Stimulated activated naive CD8-positive, alpha-beta T cell treated with anti-CD3 and anti-CD28 coated beads, Interleukin-15, Interleukin-2, amounts not matched to agents 100 ng/mL and 50 ng/mL, for 24 hours (primary cell): ENCODE measurements around the gene NEBL.
"Not testable (repeated sequence)": the region's sequence is repeated elsewhere in the genome, so short reads cannot be mapped to it uniquely, and the experiment has no call there.

Source experiments
- H3K27ac Mint-ChIP-seq: one replicate; pipeline ENCODE4 v1.8.0; 2021; ENCODE audit warnings: mild to moderate bottlenecking, mixed read lengths
- H3K27me3 Mint-ChIP-seq: one replicate; pipeline ENCODE4 v1.8.0; 2021; ENCODE audit warnings: mixed read lengths
- H3K36me3 Mint-ChIP-seq: one replicate; pipeline ENCODE4 v1.8.0; 2021; ENCODE audit warnings: low read depth, mixed read lengths
- H3K4me1 Mint-ChIP-seq: one replicate; pipeline ENCODE4 v1.8.0; 2021; ENCODE audit warnings: low read depth, mixed read lengths
- H3K4me3 Mint-ChIP-seq: one replicate; pipeline ENCODE4 v1.8.0; 2021; ENCODE audit warnings: mild to moderate bottlenecking, mixed read lengths
- H3K9me3 Mint-ChIP-seq: one replicate; pipeline ENCODE4 v1.8.0; 2021; ENCODE audit warnings: mixed read lengths

Gene NEBL

GRCh38 chr10:20897146-20897825, at the start of gene NEBL:
NEBL (minus strand) TSS chr10:20897311; CDS start chr10:20897205, 106 bp downstream.
- Mint-ChIP-seq H3K9me3 (no peaks in the 10 kb centered on the region), H3K27me3 (no peaks in the 10 kb centered on the region), H3K4me1 (no peaks in the 10 kb centered on the region), H3K4me3 (no peak within 1 kb of the TSS), H3K36me3 (no peaks in the 10 kb centered on the region), H3K27ac (no peak within 1 kb of the TSS)

GRCh38 chr10:20945546-20946332, 48.6 kb upstream of the NEBL start:
- H3K36me3 Mint-ChIP-seq: no peaks in the 10 kb centered on the region
- no peak overlapping the region for H3K27ac Mint-ChIP-seq
- H3K9me3 Mint-ChIP-seq: no peaks in the 10 kb centered on the region
- no peak overlapping the region for H3K4me3 Mint-ChIP-seq
- no peaks in the 10 kb centered on the region for H3K4me1 Mint-ChIP-seq
- H3K27me3 Mint-ChIP-seq: no peaks in the 10 kb centered on the region

- no peaks in the 10 kb centered on the region for H3K27me3 Mint-ChIP-seq
- H3K4me3 Mint-ChIP-seq: no peak overlapping the region
- no peaks in the 10 kb centered on the region for H3K4me1 Mint-ChIP-seq
- H3K27ac Mint-ChIP-seq: no peak overlapping the region
- no peaks in the 10 kb centered on the region for H3K9me3 Mint-ChIP-seq
- no peaks in the 10 kb centered on the region for H3K36me3 Mint-ChIP-seq
Observed at GRCh38 chr10:20944789-20945502, 47.8 kb upstream of the NEBL start.

GRCh38 chr10:20939414-20939813, 42.3 kb upstream of the NEBL start:
- not testable (repeated sequence) for H3K36me3 Mint-ChIP-seq, H3K27me3 Mint-ChIP-seq, H3K27ac Mint-ChIP-seq, H3K9me3 Mint-ChIP-seq, H3K4me3 Mint-ChIP-seq, H3K4me1 Mint-ChIP-seq

GRCh38 chr10:20936396-20936795, 39.3 kb upstream of the NEBL start:
- Mint-ChIP-seq H3K36me3 (no peaks in the 10 kb centered on the region), H3K4me3 (no peak overlapping the region), H3K27me3 (no peaks in the 10 kb centered on the region), H3K4me1 (no peaks in the 10 kb centered on the region), H3K9me3 (peaks cover 8% of the 10 kb centered on the region), H3K27ac (no peak overlapping the region)

- Mint-ChIP-seq H3K4me1 (no peaks in the 10 kb centered on the region), H3K27me3 (no peaks in the 10 kb centered on the region), H3K9me3 (peaks cover 8% of the 10 kb centered on the region), H3K4me3 (no peak overlapping the region), H3K36me3 (no peaks in the 10 kb centered on the region), H3K27ac (no peak overlapping the region)
Observed at GRCh38 chr10:20935931-20936330, 38.8 kb upstream of the NEBL start.

GRCh38 chr10:20935301-20935700, 38.2 kb upstream of the NEBL start:
- H3K4me1 Mint-ChIP-seq: no peaks in the 10 kb centered on the region
- H3K4me3 Mint-ChIP-seq: no peak overlapping the region
- no peaks in the 10 kb centered on the region for H3K27me3 Mint-ChIP-seq
- no peaks in the 10 kb centered on the region for H3K36me3 Mint-ChIP-seq
- peaks cover 10% of the 10 kb centered on the region for H3K9me3 Mint-ChIP-seq
- H3K27ac Mint-ChIP-seq: no peak overlapping the region

- H3K4me3 Mint-ChIP-seq: no peak overlapping the region
- H3K27ac Mint-ChIP-seq: no peak overlapping the region
- peaks cover 14% of the 10 kb centered on the region for H3K9me3 Mint-ChIP-seq
- H3K27me3 Mint-ChIP-seq: no peaks in the 10 kb centered on the region
- no peaks in the 10 kb centered on the region for H3K4me1 Mint-ChIP-seq
- H3K36me3 Mint-ChIP-seq: no peaks in the 10 kb centered on the region
Observed at GRCh38 chr10:20933705-20934104, 36.6 kb upstream of the NEBL start.

GRCh38 chr10:20932606-20933126, 35.6 kb upstream of the NEBL start:
- H3K4me3 Mint-ChIP-seq: no peak overlapping the region
- no peaks in the 10 kb centered on the region for H3K36me3 Mint-ChIP-seq
- no peak overlapping the region for H3K27ac Mint-ChIP-seq
- H3K27me3 Mint-ChIP-seq: no peaks in the 10 kb centered on the region
- no peaks in the 10 kb centered on the region for H3K4me1 Mint-ChIP-seq
- H3K9me3 Mint-ChIP-seq: peaks cover 14% of the 10 kb centered on the region

GRCh38 chr10:20931156-20931795, 34.2 kb upstream of the NEBL start:
- H3K4me3 Mint-ChIP-seq: no peak overlapping the region
- H3K9me3 Mint-ChIP-seq: peaks cover 16% of the 10 kb centered on the region
- no peaks in the 10 kb centered on the region for H3K36me3 Mint-ChIP-seq
- H3K4me1 Mint-ChIP-seq: no peaks in the 10 kb centered on the region
- no peaks in the 10 kb centered on the region for H3K27me3 Mint-ChIP-seq
- no peak overlapping the region for H3K27ac Mint-ChIP-seq

GRCh38 chr10:20927456-20927855, 30.3 kb upstream of the NEBL start:
- Mint-ChIP-seq H3K27ac (no peak overlapping the region), H3K36me3 (no peaks in the 10 kb centered on the region), H3K9me3 (peaks cover 11% of the 10 kb centered on the region), H3K4me3 (no peak overlapping the region), H3K4me1 (no peaks in the 10 kb centered on the region), H3K27me3 (no peaks in the 10 kb centered on the region)

- H3K4me1 Mint-ChIP-seq: no peaks in the 10 kb centered on the region
- no peak overlapping the region for H3K4me3 Mint-ChIP-seq
- peaks cover 5% of the 10 kb centered on the region for H3K9me3 Mint-ChIP-seq
- no peaks in the 10 kb centered on the region for H3K27me3 Mint-ChIP-seq
- no peak overlapping the region for H3K27ac Mint-ChIP-seq
- H3K36me3 Mint-ChIP-seq: no peaks in the 10 kb centered on the region
Observed at GRCh38 chr10:20922451-20922850, 25.3 kb upstream of the NEBL start.

GRCh38 chr10:20922033-20922432, 24.9 kb upstream of the NEBL start:
- Mint-ChIP-seq H3K36me3 (no peaks in the 10 kb centered on the region), H3K4me1 (no peaks in the 10 kb centered on the region), H3K9me3 (peaks cover 5% of the 10 kb centered on the region), H3K4me3 (no peak overlapping the region), H3K27me3 (no peaks in the 10 kb centered on the region), H3K27ac (no peak overlapping the region)

GRCh38 chr10:20920061-20920460, 22.9 kb upstream of the NEBL start:
- no peaks in the 10 kb centered on the region for H3K4me1 Mint-ChIP-seq
- no peak overlapping the region for H3K4me3 Mint-ChIP-seq
- no peaks in the 10 kb centered on the region for H3K9me3 Mint-ChIP-seq
- H3K27me3 Mint-ChIP-seq: no peaks in the 10 kb centered on the region
- H3K27ac Mint-ChIP-seq: no peak overlapping the region
- no peaks in the 10 kb centered on the region for H3K36me3 Mint-ChIP-seq

GRCh38 chr10:20919481-20919880, 22.4 kb upstream of the NEBL start:
- H3K4me3 Mint-ChIP-seq: no peak overlapping the region
- no peaks in the 10 kb centered on the region for H3K4me1 Mint-ChIP-seq
- no peak overlapping the region for H3K27ac Mint-ChIP-seq
- H3K36me3 Mint-ChIP-seq: no peaks in the 10 kb centered on the region
- no peaks in the 10 kb centered on the region for H3K27me3 Mint-ChIP-seq
- H3K9me3 Mint-ChIP-seq: no peaks in the 10 kb centered on the region
